ENCODE data around the gene BEND5.

GRCh38 chr1:48761411-48761810 lies 15.3 kb downstream of the BEND5 start:
- no peak for TF ChIP-seq CTCF (IDR thresholded peaks at IDR 0.05)
- TF ChIP-seq POLR2A (IDR thresholded peaks at IDR 0.05): no peak
- TF ChIP-seq POLR2AphosphoS5 (IDR thresholded peaks at IDR 0.05; ENCODE audit: insufficient read depth in 1 of 2, low read depth in 1 of 2): no peak
